ENCODE data around the gene INCENP.

The INCENP gene

GRCh38 chr11:62124186-62125113 lies 639 bp downstream of the INCENP start:
- H3K4me1 ChIP-seq (ENCODE audit: control insufficient read depth, insufficient read depth, low read length), result peaks cover 18% of the 10 kb centered on the region
- H3K27me3 ChIP-seq (ENCODE audit: control insufficient read depth, insufficient read depth, low read length), result no peaks in the 10 kb centered on the region
- H3K36me3 ChIP-seq (ENCODE audit: control insufficient read depth, insufficient read depth, low read length), result peaks cover 24% of the 10 kb centered on the region
- no peaks in the 10 kb centered on the region for H3K9me3 ChIP-seq (ENCODE audit: control insufficient read depth, insufficient read depth, low read depth, low read length)
- peak overlapping the region; percentile 55; the same call in 1 of the 2 replicates for H3K27ac ChIP-seq (ENCODE audit: low read depth, low read length)
- H3K4me3 ChIP-seq (ENCODE audit: low read depth, low read length), result peak overlapping the region; percentile 99
- H3K9ac ChIP-seq (ENCODE audit: low read length), result peak overlapping the region; percentile 94

- peak overlapping the region; percentile 3 for H3K9ac ChIP-seq (ENCODE audit: low read length)
Observed at GRCh38 chr11:62125316-62125715, 1.5 kb downstream of the INCENP start.

GRCh38 chr11:62125881-62126280 lies 2.1 kb downstream of the INCENP start:
- Histone ChIP-seq H3K36me3 (ENCODE audit: control insufficient read depth, insufficient read depth, low read length) (peaks cover 39% of the 10 kb centered on the region), H3K9me3 (ENCODE audit: control insufficient read depth, insufficient read depth, low read depth, low read length) (no peaks in the 10 kb centered on the region), H3K4me1 (ENCODE audit: control insufficient read depth, insufficient read depth, low read length) (peaks cover 18% of the 10 kb centered on the region), H3K9ac (ENCODE audit: low read length) (peak overlapping the region; percentile 3), H3K27me3 (ENCODE audit: control insufficient read depth, insufficient read depth, low read length) (no peaks in the 10 kb centered on the region), H3K4me3 (ENCODE audit: low read depth, low read length) (peak overlapping the region; percentile 99; the same call in 1 of the 2 replicates), H3K27ac (ENCODE audit: low read depth, low read length) (no peak overlapping the region)

More at GRCh38 chr11:62125316-62125715, 1.5 kb downstream of the INCENP start:
- Histone ChIP-seq H3K9me3 (ENCODE audit: control insufficient read depth, insufficient read depth, low read depth, low read length) (no peaks in the 10 kb centered on the region), H3K27me3 (ENCODE audit: control insufficient read depth, insufficient read depth, low read length) (no peaks in the 10 kb centered on the region), H3K4me3 (ENCODE audit: low read depth, low read length) (peak overlapping the region; percentile 99), H3K4me1 (ENCODE audit: control insufficient read depth, insufficient read depth, low read length) (peaks cover 18% of the 10 kb centered on the region), H3K27ac (ENCODE audit: low read depth, low read length) (no peak overlapping the region), H3K36me3 (ENCODE audit: control insufficient read depth, insufficient read depth, low read length) (peaks cover 33% of the 10 kb centered on the region)

GRCh38 chr11:62127426-62127825 lies 3.6 kb downstream of the INCENP start:
- Histone ChIP-seq H3K36me3 (ENCODE audit: control insufficient read depth, insufficient read depth, low read length) (peaks cover 53% of the 10 kb centered on the region), H3K27ac (ENCODE audit: low read depth, low read length) (no peak overlapping the region), H3K4me3 (ENCODE audit: low read depth, low read length) (no peak overlapping the region), H3K27me3 (ENCODE audit: control insufficient read depth, insufficient read depth, low read length) (no peaks in the 10 kb centered on the region), H3K9ac (ENCODE audit: low read length) (no peak overlapping the region), H3K4me1 (ENCODE audit: control insufficient read depth, insufficient read depth, low read length) (peaks cover 18% of the 10 kb centered on the region), H3K9me3 (ENCODE audit: control insufficient read depth, insufficient read depth, low read depth, low read length) (no peaks in the 10 kb centered on the region)

- H3K4me1 ChIP-seq (ENCODE audit: control insufficient read depth, insufficient read depth, low read length), result peaks cover 18% of the 10 kb centered on the region
- no peak overlapping the region for H3K27ac ChIP-seq (ENCODE audit: low read depth, low read length)
- no peak overlapping the region for H3K9ac ChIP-seq (ENCODE audit: low read length)
- H3K36me3 ChIP-seq (ENCODE audit: control insufficient read depth, insufficient read depth, low read length), result peaks cover 60% of the 10 kb centered on the region
- no peaks in the 10 kb centered on the region for H3K9me3 ChIP-seq (ENCODE audit: control insufficient read depth, insufficient read depth, low read depth, low read length)
- no peak overlapping the region for H3K4me3 ChIP-seq (ENCODE audit: low read depth, low read length)
- no peaks in the 10 kb centered on the region for H3K27me3 ChIP-seq (ENCODE audit: control insufficient read depth, insufficient read depth, low read length)
Observed at GRCh38 chr11:62127941-62128770, 4.3 kb downstream of the INCENP start.

GRCh38 chr11:62128835-62129234 lies 5.0 kb downstream of the INCENP start:
- Histone ChIP-seq H3K36me3 (ENCODE audit: control insufficient read depth, insufficient read depth, low read length) (peaks cover 67% of the 10 kb centered on the region), H3K4me1 (ENCODE audit: control insufficient read depth, insufficient read depth, low read length) (peaks cover 15% of the 10 kb centered on the region), H3K9ac (ENCODE audit: low read length) (no peak overlapping the region), H3K9me3 (ENCODE audit: control insufficient read depth, insufficient read depth, low read depth, low read length) (no peaks in the 10 kb centered on the region), H3K27ac (ENCODE audit: low read depth, low read length) (no peak overlapping the region), H3K27me3 (ENCODE audit: control insufficient read depth, insufficient read depth, low read length) (no peaks in the 10 kb centered on the region), H3K4me3 (ENCODE audit: low read depth, low read length) (no peak overlapping the region)

GRCh38 chr11:62129590-62130282 lies 5.9 kb downstream of the INCENP start:
- Histone ChIP-seq H3K9ac (ENCODE audit: low read length) (no peak overlapping the region), H3K9me3 (ENCODE audit: control insufficient read depth, insufficient read depth, low read depth, low read length) (no peaks in the 10 kb centered on the region), H3K36me3 (ENCODE audit: control insufficient read depth, insufficient read depth, low read length) (peaks cover 70% of the 10 kb centered on the region), H3K27ac (ENCODE audit: low read depth, low read length) (no peak overlapping the region), H3K27me3 (ENCODE audit: control insufficient read depth, insufficient read depth, low read length) (no peaks in the 10 kb centered on the region), H3K4me3 (ENCODE audit: low read depth, low read length) (no peak overlapping the region), H3K4me1 (ENCODE audit: control insufficient read depth, insufficient read depth, low read length) (peaks cover 13% of the 10 kb centered on the region)

GRCh38 chr11:62130283-62131169 lies 6.7 kb downstream of the INCENP start:
- Histone ChIP-seq H3K4me1 (ENCODE audit: control insufficient read depth, insufficient read depth, low read length) (peaks cover 6% of the 10 kb centered on the region), H3K9me3 (ENCODE audit: control insufficient read depth, insufficient read depth, low read depth, low read length) (no peaks in the 10 kb centered on the region), H3K27me3 (ENCODE audit: control insufficient read depth, insufficient read depth, low read length) (no peaks in the 10 kb centered on the region), H3K4me3 (ENCODE audit: low read depth, low read length) (no peak overlapping the region), H3K9ac (ENCODE audit: low read length) (no peak overlapping the region), H3K27ac (ENCODE audit: low read depth, low read length) (no peak overlapping the region), H3K36me3 (ENCODE audit: control insufficient read depth, insufficient read depth, low read length) (peaks cover 75% of the 10 kb centered on the region)

GRCh38 chr11:62131170-62131464 lies 7.3 kb downstream of the INCENP start:
- Histone ChIP-seq H3K27me3 (ENCODE audit: control insufficient read depth, insufficient read depth, low read length) (no peaks in the 10 kb centered on the region), H3K27ac (ENCODE audit: low read depth, low read length) (no peak overlapping the region), H3K9me3 (ENCODE audit: control insufficient read depth, insufficient read depth, low read depth, low read length) (no peaks in the 10 kb centered on the region), H3K36me3 (ENCODE audit: control insufficient read depth, insufficient read depth, low read length) (peaks cover 76% of the 10 kb centered on the region), H3K4me1 (ENCODE audit: control insufficient read depth, insufficient read depth, low read length) (no peaks in the 10 kb centered on the region), H3K4me3 (ENCODE audit: low read depth, low read length) (no peak overlapping the region), H3K9ac (ENCODE audit: low read length) (no peak overlapping the region)

GRCh38 chr11:62132191-62132590 lies 8.4 kb downstream of the INCENP start:
- Histone ChIP-seq H3K36me3 (ENCODE audit: control insufficient read depth, insufficient read depth, low read length) (peaks cover 78% of the 10 kb centered on the region), H3K4me3 (ENCODE audit: low read depth, low read length) (no peak overlapping the region), H3K9me3 (ENCODE audit: control insufficient read depth, insufficient read depth, low read depth, low read length) (no peaks in the 10 kb centered on the region), H3K9ac (ENCODE audit: low read length) (no peak overlapping the region), H3K27ac (ENCODE audit: low read depth, low read length) (no peak overlapping the region), H3K27me3 (ENCODE audit: control insufficient read depth, insufficient read depth, low read length) (no peaks in the 10 kb centered on the region), H3K4me1 (ENCODE audit: control insufficient read depth, insufficient read depth, low read length) (no peaks in the 10 kb centered on the region)
